ENCODE results near the gene NEU4. TPM values are rescaled to one million over a fixed set of nuclear protein-coding genes. Genes with fewer than 3 reads are reported as not detected.

The NEU4 gene
- total and polyA plus RNA-seq, 9 of the 15 experiments (the other 6 are each of a cell fraction or from before 2014, with no cell fraction given): 0.01 to 0.40 TPM; not detected in 7

GRCh38 chr2:241844066-241844728, 35.2 kb downstream of the NEU4 start:
- Histone ChIP-seq H3K79me2 (ENCODE audit: control insufficient read depth, insufficient read depth, low read length) (peaks cover 15% of the 10 kb centered on the region; the same call in 2 of the 3 replicates), H3K4me3 (peak overlapping the region; percentile 33), H3K36me3 (ENCODE audit: control insufficient read depth, insufficient read depth, low read length) (no peaks in the 10 kb centered on the region), H3K4me2 (ENCODE audit: insufficient read depth, low read length) (peak overlapping the region; percentile 80), H3K9me3 (replicated peaks; ENCODE audit: control insufficient read depth, insufficient read depth, low read depth, low read length) (no peaks in the 10 kb centered on the region), H3K27me3 (ENCODE audit: control insufficient read depth in 2 of 2, insufficient read depth in 2 of 2, low read length in 2 of 2) (no peaks in the 10 kb centered on the region), H3K9ac (ENCODE audit: insufficient read depth in 1 of 2, low read depth in 2 of 2, low read length in 2 of 2) (peak overlapping the region; percentile 71 to 94), H3K4me1 (replicated peaks in 1 of 2; ENCODE audit: control insufficient read depth in 2 of 2, insufficient read depth in 2 of 2, low read length in 2 of 2) (peaks cover 8 to 42% of the 10 kb centered on the region in 2 experiments), H2AFZ (ENCODE audit: low read depth, low read length) (peak overlapping the region; percentile 62), H4K20me1 (replicated peaks; ENCODE audit: control insufficient read depth, insufficient read depth, low read length) (no peaks in the 10 kb centered on the region), H3K9me1 (ENCODE audit: control insufficient read depth, insufficient read depth, low read length) (no peaks in the 10 kb centered on the region), H3K27ac (ENCODE audit: extremely low read depth, low read depth, low read length) (peak overlapping the region; percentile 74)
- in situ Hi-C loops (cut with MboI): no loop called here
- DNase-seq (ENCODE audit: extremely low read depth in 1 of 4, low spot score in 3 of 4): peak; percentile 81 to 87 (median 84)
- ATAC-seq: peak; percentile 98
- 0% methylated on average over 4 of the region's 65 CpGs for WGBS (ENCODE audit: insufficient coverage, low coverage, missing lambda C conversion rate)
- intact Hi-C loops (cut with micrococcal nuclease): no loop called here
- POLR2A ChIA-PET: no interaction called here
- CTCF ChIA-PET (ENCODE audit: low intra/inter-chr PET ratio): no interaction called here
- BruUV-seq (replicated peaks): no TSS peak
- no peak for FAIRE-seq
- no peak for TF ChIP-seq ZNF696 (CRISPR knock-in tag; conservative IDR thresholded peaks at IDR 0.05)
- no peak for TF ChIP-seq EWSR1 (IDR thresholded peaks at IDR 0.05; ENCODE audit: borderline replicate concordance, low read depth, partially characterized antibody)
- TF ChIP-seq TCF3 (CRISPR knock-in tag; IDR thresholded peaks at IDR 0.05): no peak
- TF ChIP-seq ZNF184 (CRISPR knock-in tag; IDR thresholded peaks at IDR 0.05): no peak
- TF ChIP-seq LEF1 (IDR thresholded peaks at IDR 0.05): no peak
- TF ChIP-seq ZBTB33 (CRISPR knock-in tag; IDR thresholded peaks at IDR 0.05): no peak
- no peak for TF ChIP-seq SMAD3 (CRISPR knock-in tag; conservative IDR thresholded peaks at IDR 0.05)
- no peak for TF ChIP-seq ZNF280A (IDR thresholded peaks at IDR 0.05; ENCODE audit: low read depth, partially characterized antibody)
- TF ChIP-seq ZNF354B (CRISPR knock-in tag; IDR thresholded peaks at IDR 0.05): no peak
- TF ChIP-seq ZNF584 (CRISPR knock-in tag; IDR thresholded peaks at IDR 0.05; ENCODE audit: low read depth): no peak
- no peak for TF ChIP-seq ZNF23 (CRISPR knock-in tag; IDR thresholded peaks at IDR 0.05)
- TF ChIP-seq TEAD4 (IDR thresholded peaks at IDR 0.05; ENCODE audit: low read length): peak; percentile 21; the same call in 1 of the 2 replicates
- no peak for TF ChIP-seq TEAD4 (CRISPR knock-in tag; IDR thresholded peaks at IDR 0.05; ENCODE audit: borderline replicate concordance)
- peak; percentile 23 for TF ChIP-seq PCBP1 (IDR thresholded peaks at IDR 0.05; ENCODE audit: low read depth, low read length, poor library complexity, severe bottlenecking)
- no peak for TF ChIP-seq HNRNPH1 (optimal IDR thresholded peaks at IDR 0.05; ENCODE audit: low read depth, low read length)
- TF ChIP-seq IRF2 (CRISPR knock-in tag; IDR thresholded peaks at IDR 0.05): no peak
- no peak for TF ChIP-seq MAX (CRISPR knock-in tag; IDR thresholded peaks at IDR 0.05)
- TF ChIP-seq TARDBP (IDR thresholded peaks at IDR 0.05): no peak
- no peak for TF ChIP-seq ATF2 (CRISPR knock-in tag; IDR thresholded peaks at IDR 0.05)

Measured in K562 (cell line).